NK-92 (cell line): ENCODE results near the gene NDC1.
"Not testable (repeated sequence)": the region's sequence is repeated elsewhere in the genome, so short reads cannot be mapped to it uniquely, and the experiment has no call there.

Source experiments
- DNase-seq: peaks from one replicate; lab custom pipeline; 2025; ENCODE audit not compliant: unreplicated experiment; lab: John Stamatoyannopoulos, UW

The NDC1 gene

GRCh38 chr1:53766831-53767405 is 71.2 kb downstream of the NDC1 start:
- DNase-seq, result no peak

- no peak for DNase-seq
These were observed 71.8 kb downstream of the NDC1 start for GRCh38 chr1:53766194-53766742.

GRCh38 chr1:53765657-53766056 is 72.4 kb downstream of the NDC1 start:
- DNase-seq, result no peak

GRCh38 chr1:53763911-53764310 is 74.2 kb downstream of the NDC1 start:
- DNase-seq, result no peak

GRCh38 chr1:53763461-53763860 is 74.6 kb downstream of the NDC1 start:
- no peak for DNase-seq

- DNase-seq, result not testable (repeated sequence)
These were observed 77.6 kb downstream of the NDC1 start for GRCh38 chr1:53760497-53760896.

- no peak for DNase-seq
These were observed 82.2 kb downstream of the NDC1 start for GRCh38 chr1:53755874-53756273.

- DNase-seq, result no peak
These were observed 83.4 kb downstream of the NDC1 start for GRCh38 chr1:53754484-53755312.

GRCh38 chr1:53752281-53752680 is 85.8 kb downstream of the NDC1 start:
- no peak for DNase-seq

GRCh38 chr1:53747841-53748240 is 90.3 kb downstream of the NDC1 start:
- DNase-seq, result no peak

GRCh38 chr1:53740621-53741105 is 97.4 kb downstream of the NDC1 start:
- no peak for DNase-seq

GRCh38 chr1:53739109-53739681 is 98.9 kb downstream of the NDC1 start, which contains the start of gene GLIS1:
TSS of gene GLIS1 (minus strand) at chr1:53739164. CDS start at chr1:53738064, 1,100 bp downstream.
- no peak for DNase-seq

- DNase-seq, result no peak
These were observed 99.6 kb downstream of the NDC1 start for GRCh38 chr1:53738205-53739108.

- DNase-seq, result no peak
These were observed 100.4 kb downstream of the NDC1 start for GRCh38 chr1:53737648-53738204.

- DNase-seq, result no peak
These were observed 101.8 kb downstream of the NDC1 start for GRCh38 chr1:53736290-53736689.

GRCh38 chr1:53735681-53736080 is 102.4 kb downstream of the NDC1 start:
- no peak for DNase-seq

GRCh38 chr1:53735261-53735660 is 102.8 kb downstream of the NDC1 start:
- DNase-seq, result no peak

- no peak for DNase-seq
These were observed 103.4 kb downstream of the NDC1 start for GRCh38 chr1:53734650-53735211.

GRCh38 chr1:53733975-53734649 is 104.0 kb downstream of the NDC1 start:
- no peak for DNase-seq
